Measurements from ENCODE around the gene SEPTIN6.

The SEPTIN6 gene

DNA sequence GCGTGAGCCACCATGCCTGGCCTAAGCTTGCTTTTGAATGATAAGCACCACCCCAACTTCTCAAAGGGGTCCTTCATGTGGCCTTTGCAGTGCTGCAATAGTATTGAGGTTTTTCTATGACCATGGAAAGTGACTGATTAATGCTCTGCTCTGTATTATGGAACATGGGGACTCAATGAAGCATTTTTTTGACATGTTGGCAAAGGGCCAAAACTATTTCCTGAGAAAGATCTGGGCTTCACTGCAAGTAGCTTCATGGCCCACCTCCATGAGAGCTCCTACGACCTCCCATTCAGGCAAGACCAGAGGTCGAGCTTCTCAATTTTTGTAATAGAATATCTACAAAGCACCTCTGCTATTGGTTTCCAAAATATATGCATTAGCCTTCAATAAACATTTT is 16.7 kb upstream of the SEPTIN6 start:
- H3K9ac ChIP-seq (ENCODE audit: low read length), result no peak overlapping the region
- peaks cover 7% of the 10 kb centered on the region for H3K27me3 ChIP-seq (replicated peaks; ENCODE audit: control insufficient read depth, insufficient read depth, low read length)
- no peak for DNase-seq (ENCODE audit: low read depth)
- no peaks in the 10 kb centered on the region for H3K9me3 ChIP-seq (ENCODE audit: control insufficient read depth, low read length)
- H3K4me3 ChIP-seq (ENCODE audit: low read length), result no peak overlapping the region
- H3K36me3 ChIP-seq (ENCODE audit: control insufficient read depth, insufficient read depth, low read length, severe bottlenecking), result no peaks in the 10 kb centered on the region
- H3K4me1 ChIP-seq (ENCODE audit: control insufficient read depth, insufficient read depth, low read length), result peaks cover 4% of the 10 kb centered on the region

DNA sequence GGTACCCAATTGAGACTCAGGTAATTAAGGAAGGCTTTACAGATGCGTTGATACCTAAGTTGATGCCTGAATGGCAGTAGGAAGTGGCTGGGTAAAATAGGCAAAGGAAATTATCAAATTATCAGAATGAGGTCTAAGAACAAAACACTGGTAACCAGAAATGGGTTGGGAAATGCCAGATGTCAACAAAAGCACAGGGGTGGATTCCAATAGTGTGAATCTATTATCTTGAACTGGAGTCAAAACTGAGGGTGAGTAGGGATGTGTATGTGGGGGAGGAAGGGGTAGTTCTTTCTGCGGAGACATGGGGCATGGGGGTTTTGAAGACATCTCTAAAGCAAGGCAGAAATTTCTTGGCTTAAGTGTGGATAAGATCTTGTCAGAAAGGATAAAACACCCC is 16.0 kb upstream of the SEPTIN6 start:
- H3K27me3 ChIP-seq (replicated peaks; ENCODE audit: control insufficient read depth, insufficient read depth, low read length), result peaks cover 7% of the 10 kb centered on the region
- no peaks in the 10 kb centered on the region for H3K9me3 ChIP-seq (ENCODE audit: control insufficient read depth, low read length)
- H3K4me1 ChIP-seq (ENCODE audit: control insufficient read depth, insufficient read depth, low read length), result peaks cover 4% of the 10 kb centered on the region
- DNase-seq (ENCODE audit: low read depth), result peak; percentile 40
- no peak overlapping the region for H3K4me3 ChIP-seq (ENCODE audit: low read length)
- H3K9ac ChIP-seq (ENCODE audit: low read length), result no peak overlapping the region
- H3K36me3 ChIP-seq (ENCODE audit: control insufficient read depth, insufficient read depth, low read length, severe bottlenecking), result no peaks in the 10 kb centered on the region

DNA sequence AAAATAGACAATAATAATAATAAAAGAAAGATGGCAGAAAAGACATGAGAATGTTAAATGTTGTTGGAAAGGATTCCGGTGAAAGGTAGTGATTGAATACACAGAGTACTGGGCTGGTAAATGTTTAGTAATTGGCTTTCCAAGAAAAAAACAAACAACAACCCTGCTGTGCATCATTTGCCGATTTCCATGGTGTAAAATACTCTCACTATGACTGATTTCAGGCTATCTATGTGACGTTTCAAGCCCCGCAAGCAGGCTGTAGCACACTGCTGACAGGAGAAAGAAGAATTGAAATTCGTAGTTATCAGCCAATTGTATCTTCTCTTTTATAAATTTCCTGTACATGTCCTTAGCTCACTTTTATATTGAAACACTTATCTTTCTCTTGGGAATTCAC is 13.6 kb upstream of the SEPTIN6 start:
- DNase-seq (ENCODE audit: low read depth), result no peak
- Histone ChIP-seq H3K4me3 (ENCODE audit: low read length) (no peak overlapping the region), H3K27me3 (replicated peaks; ENCODE audit: control insufficient read depth, insufficient read depth, low read length) (peaks cover 7% of the 10 kb centered on the region), H3K36me3 (ENCODE audit: control insufficient read depth, insufficient read depth, low read length, severe bottlenecking) (no peaks in the 10 kb centered on the region), H3K9me3 (ENCODE audit: control insufficient read depth, low read length) (no peaks in the 10 kb centered on the region), H3K4me1 (ENCODE audit: control insufficient read depth, insufficient read depth, low read length) (peaks cover 4% of the 10 kb centered on the region), H3K9ac (ENCODE audit: low read length) (no peak overlapping the region)

DNA sequence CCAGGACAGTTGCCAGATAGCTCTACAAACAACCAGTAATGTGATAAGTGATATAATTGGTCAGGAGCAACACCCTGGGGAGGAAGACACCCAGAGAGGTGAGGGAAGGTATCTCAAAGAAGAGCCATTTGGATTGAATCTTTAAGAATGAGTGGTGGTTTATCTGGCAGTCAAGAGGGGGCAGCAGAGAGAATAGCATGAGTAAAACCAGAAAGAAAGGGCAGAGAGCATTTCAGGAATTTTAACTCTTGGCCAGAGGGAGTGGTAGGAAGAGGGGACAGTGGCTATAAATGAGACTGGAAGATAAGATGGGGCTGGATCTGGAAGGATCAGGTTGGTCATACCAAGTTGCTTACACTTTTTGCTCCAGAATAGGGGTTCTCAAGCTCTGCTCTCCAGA is 5.9 kb upstream of the SEPTIN6 start:
- DNase-seq (ENCODE audit: low read depth), result peak; percentile 79

DNA sequence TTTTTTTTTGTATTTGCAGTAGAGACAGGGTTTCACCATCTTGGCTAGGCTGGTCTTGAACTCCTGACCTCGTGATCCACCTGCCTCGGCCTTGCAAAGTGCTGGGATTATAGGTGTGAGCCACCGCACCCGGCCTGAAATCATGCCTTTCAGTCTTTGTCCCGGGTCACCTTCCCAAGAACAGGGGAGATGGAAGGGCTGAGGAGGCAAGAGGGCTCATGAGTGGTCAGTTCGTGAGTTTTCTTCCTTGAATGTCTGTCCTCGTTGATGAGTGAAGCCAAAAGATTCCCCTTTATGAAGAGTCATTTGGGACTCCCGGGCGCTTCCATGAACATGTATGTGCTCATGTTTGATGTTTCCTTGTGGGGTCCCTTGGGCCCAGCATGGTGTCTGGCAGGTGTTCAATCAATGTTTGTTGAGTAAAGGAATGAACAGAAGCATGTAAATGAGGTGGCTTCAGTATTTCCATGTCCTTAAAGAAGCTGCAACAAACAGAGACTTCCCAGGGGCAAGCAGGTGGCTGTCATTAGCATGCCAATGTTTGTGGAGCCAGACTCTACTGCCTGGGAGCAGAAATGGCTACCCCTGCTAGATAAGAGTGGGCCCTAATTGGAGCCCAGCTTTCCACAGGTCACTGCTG is 3.4 kb upstream of the SEPTIN6 start:
- Histone ChIP-seq H3K4me3 (ENCODE audit: low read length) (no peak overlapping the region), H3K36me3 (ENCODE audit: control insufficient read depth, insufficient read depth, low read length, severe bottlenecking) (no peaks in the 10 kb centered on the region), H3K27me3 (replicated peaks; ENCODE audit: control insufficient read depth, insufficient read depth, low read length) (peaks cover 25% of the 10 kb centered on the region), H3K9me3 (ENCODE audit: control insufficient read depth, low read length) (no peaks in the 10 kb centered on the region), H3K9ac (ENCODE audit: low read length) (no peak overlapping the region), H3K4me1 (ENCODE audit: control insufficient read depth, insufficient read depth, low read length) (no peaks in the 10 kb centered on the region)
- no peak for DNase-seq (ENCODE audit: low read depth)

More for the DNA sequence above, 5.9 kb upstream of the SEPTIN6 start:
- no peak overlapping the region for H3K4me3 ChIP-seq (ENCODE audit: low read length)
- H3K4me1 ChIP-seq (ENCODE audit: control insufficient read depth, insufficient read depth, low read length), result no peaks in the 10 kb centered on the region
- H3K9ac ChIP-seq (ENCODE audit: low read length), result no peak overlapping the region
- no peaks in the 10 kb centered on the region for H3K9me3 ChIP-seq (ENCODE audit: control insufficient read depth, low read length)
- H3K27me3 ChIP-seq (replicated peaks; ENCODE audit: control insufficient read depth, insufficient read depth, low read length), result peaks cover 23% of the 10 kb centered on the region
- H3K36me3 ChIP-seq (ENCODE audit: control insufficient read depth, insufficient read depth, low read length, severe bottlenecking), result no peaks in the 10 kb centered on the region

DNA sequence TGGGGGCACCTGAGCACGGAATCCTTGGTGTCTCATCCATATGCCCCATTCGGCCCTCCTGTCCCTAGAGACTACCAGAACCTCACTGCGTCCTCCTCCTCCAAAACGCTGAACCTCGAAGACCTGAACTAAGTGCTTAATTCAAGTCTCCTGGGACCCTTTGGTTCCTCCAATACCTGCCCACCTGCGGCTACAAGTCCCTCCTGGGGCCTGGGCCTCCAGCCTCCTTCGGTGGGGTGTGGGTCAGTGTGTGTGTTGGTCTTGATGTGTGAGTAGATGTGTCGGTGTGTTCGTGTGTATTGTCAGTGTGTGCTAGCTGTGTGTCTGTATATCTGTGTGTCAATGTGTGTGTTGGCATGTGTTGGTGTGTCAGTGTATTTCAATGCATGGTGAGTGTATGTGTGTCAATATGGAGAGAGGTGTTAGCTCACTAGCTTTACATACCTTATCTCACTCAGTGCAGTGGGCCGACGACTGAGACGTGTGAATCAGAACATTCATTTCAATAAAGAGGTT is 2.6 kb upstream of the SEPTIN6 start:
- no peak for DNase-seq (ENCODE audit: low read depth)
- H3K27me3 ChIP-seq (replicated peaks; ENCODE audit: control insufficient read depth, insufficient read depth, low read length), result peaks cover 25% of the 10 kb centered on the region
- H3K9me3 ChIP-seq (ENCODE audit: control insufficient read depth, low read length), result no peaks in the 10 kb centered on the region
- no peak overlapping the region for H3K9ac ChIP-seq (ENCODE audit: low read length)
- H3K36me3 ChIP-seq (ENCODE audit: control insufficient read depth, insufficient read depth, low read length, severe bottlenecking), result no peaks in the 10 kb centered on the region
- no peaks in the 10 kb centered on the region for H3K4me1 ChIP-seq (ENCODE audit: control insufficient read depth, insufficient read depth, low read length)
- no peak overlapping the region for H3K4me3 ChIP-seq (ENCODE audit: low read length)

DNA sequence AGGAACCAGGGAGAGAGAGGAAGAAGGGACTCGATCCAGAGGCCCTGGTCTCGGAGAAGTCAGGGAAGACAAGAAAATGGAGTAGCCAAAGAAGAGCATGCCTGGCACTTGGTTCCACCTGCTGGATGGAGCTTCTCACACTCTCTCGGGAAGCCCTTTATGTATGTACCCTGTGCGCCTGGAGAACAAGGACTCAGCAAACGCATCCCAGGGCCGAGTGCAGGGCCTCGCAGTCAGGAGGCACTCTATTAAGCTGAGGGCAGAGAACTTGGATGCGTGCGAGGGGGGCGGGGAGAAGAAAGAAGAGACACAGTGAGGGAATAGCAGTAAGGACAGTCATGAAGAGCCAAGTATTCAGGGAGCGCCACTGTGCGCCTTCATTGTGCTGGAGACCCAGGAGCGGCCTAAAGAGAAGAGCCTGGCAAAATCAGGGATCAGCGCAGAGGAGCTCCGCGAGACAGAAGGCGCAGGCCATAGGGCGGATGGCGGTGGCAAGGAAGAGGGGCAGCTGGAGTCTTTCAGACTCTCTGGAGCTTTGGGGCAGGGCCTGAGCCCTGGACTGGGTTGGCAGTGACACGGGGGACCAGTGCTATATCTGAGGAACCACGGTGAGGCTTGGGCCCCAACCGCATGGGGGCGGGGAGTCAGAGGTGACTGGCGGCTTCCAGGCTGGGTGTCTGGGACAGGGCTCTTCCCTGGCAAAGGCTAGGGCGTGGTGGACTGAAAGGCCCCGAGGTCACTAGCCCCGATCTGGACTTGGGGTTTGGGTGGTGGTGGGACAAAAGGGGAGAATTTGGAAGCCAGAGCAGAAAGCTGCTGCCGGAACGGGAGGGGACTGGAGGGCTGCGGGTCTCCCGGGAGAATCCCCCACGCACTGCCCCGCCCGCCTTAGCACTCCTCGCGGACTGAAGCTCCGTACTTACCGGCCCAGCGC is 1.9 kb upstream of the SEPTIN6 start:
- Histone ChIP-seq H3K9me3 (ENCODE audit: control insufficient read depth, low read length) (no peaks in the 10 kb centered on the region), H3K4me1 (ENCODE audit: control insufficient read depth, insufficient read depth, low read length) (no peaks in the 10 kb centered on the region), H3K36me3 (ENCODE audit: control insufficient read depth, insufficient read depth, low read length, severe bottlenecking) (no peaks in the 10 kb centered on the region), H3K9ac (ENCODE audit: low read length) (no peak overlapping the region), H3K27me3 (replicated peaks; ENCODE audit: control insufficient read depth, insufficient read depth, low read length) (peaks cover 18% of the 10 kb centered on the region), H3K4me3 (ENCODE audit: low read length) (no peak overlapping the region)
- DNase-seq (ENCODE audit: low read depth), result no peak

DNA sequence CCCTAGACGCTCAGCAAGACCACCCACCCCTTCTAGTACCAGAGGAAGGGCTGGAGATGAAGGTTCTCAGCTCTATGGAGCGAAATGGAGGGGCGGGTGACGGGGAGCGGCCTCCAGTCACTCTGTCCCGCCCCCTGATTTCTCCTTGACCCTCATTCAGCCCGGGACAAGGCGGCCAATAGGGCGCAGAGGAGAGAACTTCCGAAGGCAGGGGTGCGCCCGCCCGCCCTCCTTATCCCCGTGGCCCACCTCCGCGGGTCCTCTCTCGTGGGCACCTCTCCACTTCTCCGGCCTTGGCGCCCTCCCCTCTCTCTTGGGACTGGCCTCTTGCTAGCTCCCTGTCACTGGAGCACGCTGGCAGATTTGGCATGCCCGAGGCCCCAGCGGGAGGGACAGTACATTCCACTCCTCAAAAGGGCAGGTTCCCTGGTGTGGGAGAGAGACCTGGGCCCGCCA is 1.1 kb upstream of the SEPTIN6 start:
- no peak for DNase-seq (ENCODE audit: low read depth)
- no peaks in the 10 kb centered on the region for H3K36me3 ChIP-seq (ENCODE audit: control insufficient read depth, insufficient read depth, low read length, severe bottlenecking)
- peaks cover 21% of the 10 kb centered on the region for H3K27me3 ChIP-seq (replicated peaks; ENCODE audit: control insufficient read depth, insufficient read depth, low read length)
- H3K4me1 ChIP-seq (ENCODE audit: control insufficient read depth, insufficient read depth, low read length), result no peaks in the 10 kb centered on the region
- no peak overlapping the region for H3K4me3 ChIP-seq (ENCODE audit: low read length)
- H3K9ac ChIP-seq (ENCODE audit: low read length), result no peak overlapping the region
- H3K9me3 ChIP-seq (ENCODE audit: control insufficient read depth, low read length), result no peaks in the 10 kb centered on the region

DNA sequence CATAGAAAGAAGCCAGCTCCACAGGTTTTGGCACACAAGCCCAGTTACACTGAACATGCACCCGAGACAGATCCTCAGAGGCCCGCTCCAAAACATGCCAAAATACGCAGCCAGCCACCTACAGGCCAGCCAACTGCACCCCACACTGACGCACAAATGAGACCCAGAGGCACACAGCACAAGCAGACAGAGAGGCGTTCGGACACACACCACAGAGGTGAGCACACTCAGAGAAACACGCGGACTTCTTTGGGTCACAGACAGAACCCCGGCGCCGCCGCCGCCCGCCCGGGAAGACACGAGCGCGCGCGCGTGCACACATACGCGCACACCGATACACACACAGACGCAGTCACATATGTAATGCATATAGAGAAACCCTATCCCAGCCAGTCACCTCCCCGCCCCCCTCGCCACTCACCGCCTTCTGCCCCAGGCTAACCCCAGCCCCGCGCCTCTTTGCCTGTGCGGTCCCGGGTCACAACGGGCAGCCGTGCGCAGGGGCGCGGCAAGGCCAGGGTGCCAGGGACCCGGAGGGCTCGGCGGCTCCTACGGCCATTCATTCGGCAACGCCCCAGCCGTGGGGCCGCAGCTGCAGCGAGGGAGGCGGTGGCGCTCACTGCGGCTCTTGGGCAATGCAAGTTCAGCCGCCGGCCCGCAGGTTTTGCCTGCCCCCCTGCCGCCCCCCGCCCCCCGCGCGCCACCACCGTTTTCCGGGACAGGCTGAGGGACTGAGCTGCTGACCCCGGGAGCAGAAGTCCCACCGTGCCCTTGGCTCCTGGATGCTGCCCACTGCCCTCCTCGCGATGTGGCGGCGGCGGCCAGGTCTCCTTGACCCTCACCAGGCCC is 553 bp downstream of the SEPTIN6 start:
- Histone ChIP-seq H3K9me3 (ENCODE audit: control insufficient read depth, low read length) (no peaks in the 10 kb centered on the region), H3K36me3 (ENCODE audit: control insufficient read depth, insufficient read depth, low read length, severe bottlenecking) (no peaks in the 10 kb centered on the region), H3K9ac (ENCODE audit: low read length) (peak overlapping the region; percentile 62), H3K27me3 (replicated peaks; ENCODE audit: control insufficient read depth, insufficient read depth, low read length) (peaks cover 16% of the 10 kb centered on the region), H3K4me1 (ENCODE audit: control insufficient read depth, insufficient read depth, low read length) (no peaks in the 10 kb centered on the region), H3K4me3 (ENCODE audit: low read length) (peak overlapping the region; percentile 80)
- DNase-seq (ENCODE audit: low read depth), result peak; percentile 61

DNA sequence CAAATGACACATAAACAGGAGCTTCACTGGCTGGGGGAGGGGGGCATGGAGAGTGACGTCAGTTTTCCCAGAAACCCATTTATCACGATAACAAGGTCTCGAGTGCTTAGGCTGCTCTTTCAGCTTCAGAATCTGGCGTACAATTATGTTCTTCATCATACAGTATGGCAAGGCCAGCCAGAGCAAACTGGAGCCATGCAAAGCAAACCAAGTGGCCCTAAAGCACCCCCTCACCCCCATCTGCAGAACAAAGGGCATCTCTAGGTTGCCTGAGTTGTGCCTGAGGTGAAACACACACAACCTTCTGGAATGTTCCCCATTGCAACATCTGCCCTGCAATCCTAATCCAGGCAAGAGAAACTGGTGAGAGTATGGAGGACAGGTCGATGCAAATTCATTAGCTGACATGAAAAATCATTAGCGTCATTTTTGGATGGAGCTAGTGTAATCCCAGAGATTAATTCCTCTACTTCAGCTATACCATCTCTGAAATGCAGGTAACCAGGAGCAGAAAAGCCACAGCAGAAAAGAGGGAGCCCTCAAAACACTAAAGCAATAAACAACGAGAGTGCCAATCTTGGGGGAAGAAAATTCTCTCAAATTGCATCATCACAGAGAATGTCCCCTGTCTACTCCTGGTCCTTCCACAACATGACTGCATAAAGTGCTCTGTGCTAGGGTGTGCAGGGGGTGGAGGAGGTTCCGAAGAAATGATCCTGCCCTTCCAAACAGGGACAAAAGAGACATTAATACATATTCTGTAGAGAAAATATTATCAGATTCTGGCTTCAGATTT is 1.8 kb downstream of the SEPTIN6 start:
- Histone ChIP-seq H3K4me3 (ENCODE audit: low read length) (no peak overlapping the region), H3K9me3 (ENCODE audit: control insufficient read depth, low read length) (no peaks in the 10 kb centered on the region), H3K4me1 (ENCODE audit: control insufficient read depth, insufficient read depth, low read length) (peaks cover 6% of the 10 kb centered on the region), H3K9ac (ENCODE audit: low read length) (no peak overlapping the region), H3K36me3 (ENCODE audit: control insufficient read depth, insufficient read depth, low read length, severe bottlenecking) (no peaks in the 10 kb centered on the region), H3K27me3 (replicated peaks; ENCODE audit: control insufficient read depth, insufficient read depth, low read length) (peaks cover 13% of the 10 kb centered on the region)
- DNase-seq (ENCODE audit: low read depth), result peak; percentile 22
